Hematopoietic multipotent progenitor cell treated with erythropoietin and hydrocortisone succinate and interleukin-3 and kit ligand, for 4 days (in vitro differentiated cells): ENCODE data around the gene CENPX.

Experiments used
- DNase-seq: peaks from one replicate; pipeline ENCODE4 v3.0.0-alpha.2; 2015

Gene CENPX

GRCh38 chr17:82055023-82055964, 32.6 kb upstream of the CENPX start:
- DNase-seq, result no peak

DNA sequence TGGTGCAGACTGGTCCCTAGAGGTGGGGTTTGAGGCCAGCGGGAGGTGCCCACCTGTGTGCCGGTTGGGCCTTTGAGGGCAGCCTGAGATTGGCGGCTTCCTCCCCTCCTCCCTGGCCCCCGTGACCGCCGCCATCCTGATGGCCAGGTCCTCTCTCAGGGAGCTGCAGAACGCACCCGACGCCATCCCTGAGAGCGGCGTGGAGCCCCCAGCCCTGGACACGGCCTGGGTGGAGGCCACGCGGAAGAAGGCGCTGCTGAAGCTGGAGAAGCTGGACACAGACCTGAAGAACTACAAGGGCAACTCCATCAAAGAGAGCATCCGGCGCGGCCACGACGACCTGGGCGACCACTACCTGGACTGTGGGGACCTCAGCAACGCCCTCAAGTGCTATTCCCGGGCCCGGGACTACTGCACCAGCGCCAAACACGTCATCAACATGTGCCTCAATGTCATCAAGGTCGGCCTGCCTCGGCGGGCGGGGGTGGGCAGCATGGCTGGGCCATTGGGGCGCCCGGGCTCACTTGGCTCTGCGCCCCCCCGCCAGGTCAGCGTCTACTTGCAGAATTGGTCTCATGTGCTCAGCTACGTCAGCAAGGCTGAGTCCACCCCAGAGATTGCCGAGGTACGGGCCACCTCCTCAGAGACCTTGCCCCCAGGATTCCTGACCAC, 31.8 kb upstream of the CENPX start:
- no peak for DNase-seq

GRCh38 chr17:82053556-82054263, 31.0 kb upstream of the CENPX start:
- no peak for DNase-seq

DNA sequence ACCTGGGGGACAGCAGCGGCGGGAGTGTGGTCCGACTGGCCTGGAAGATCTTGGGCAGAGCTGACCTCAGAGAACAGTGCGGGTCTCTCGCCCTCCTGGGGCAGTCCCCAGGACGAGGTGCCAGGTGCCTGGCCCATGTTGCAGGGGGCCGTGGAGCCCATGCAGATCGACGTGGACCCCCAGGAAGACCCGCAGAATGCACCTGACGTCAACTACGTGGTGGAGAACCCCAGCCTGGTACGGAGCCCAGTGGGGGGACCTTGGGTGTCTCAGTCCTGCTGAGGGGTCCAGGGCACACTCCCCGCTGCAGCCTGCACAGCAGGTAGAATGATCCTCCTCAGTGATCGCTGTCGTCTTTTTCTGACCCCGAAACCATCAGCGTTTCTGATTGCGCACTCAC, 30.5 kb upstream of the CENPX start:
- no peak for DNase-seq

DNA sequence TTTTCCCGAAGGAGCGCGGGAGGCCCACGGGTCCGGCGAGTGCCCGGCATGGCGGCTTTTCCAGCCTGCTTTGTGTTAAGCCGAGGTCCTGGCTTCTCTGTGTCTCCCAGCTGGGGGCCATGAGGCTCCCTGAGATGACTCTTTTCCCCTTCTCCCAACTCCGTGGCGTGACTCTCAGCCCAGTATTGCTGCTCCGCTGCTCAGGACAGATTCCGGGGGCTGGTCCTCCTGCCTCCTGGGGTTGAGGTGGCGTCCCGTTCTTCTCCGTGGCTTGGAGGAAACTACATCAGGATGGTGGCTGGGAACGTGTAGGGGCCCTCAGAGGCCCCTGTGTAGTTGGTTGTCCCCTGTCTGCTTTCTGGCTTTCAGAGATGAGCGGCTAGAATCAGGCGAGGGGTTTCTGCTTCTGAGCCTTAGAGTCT, 30.0 kb upstream of the CENPX start:
- no peak for DNase-seq

GRCh38 chr17:82051776-82052637, 29.3 kb upstream of the CENPX start, which contains the start of the genes GPS1 and RFNG:
Gene GPS1 (plus strand): TSS chr17:82051898. CDS start chr17:82051932, 34 bp downstream.
Gene RFNG (minus strand): TSS chr17:82051811. CDS start chr17:82051766, 45 bp downstream.
- peak; percentile 88 for DNase-seq

GRCh38 chr17:82050761-82051641, 28.3 kb upstream of the CENPX start:
- no peak for DNase-seq

- DNase-seq, result no peak
Measured at GRCh38 chr17:82050152-82050760, 27.6 kb upstream of the CENPX start.

GRCh38 chr17:82049521-82049971, 26.9 kb upstream of the CENPX start:
- DNase-seq, result no peak

- no peak for DNase-seq
Measured at GRCh38 chr17:82049106-82049505, 26.4 kb upstream of the CENPX start.

- no peak for DNase-seq
Measured at GRCh38 chr17:82048571-82048971, 25.9 kb upstream of the CENPX start.

DNA sequence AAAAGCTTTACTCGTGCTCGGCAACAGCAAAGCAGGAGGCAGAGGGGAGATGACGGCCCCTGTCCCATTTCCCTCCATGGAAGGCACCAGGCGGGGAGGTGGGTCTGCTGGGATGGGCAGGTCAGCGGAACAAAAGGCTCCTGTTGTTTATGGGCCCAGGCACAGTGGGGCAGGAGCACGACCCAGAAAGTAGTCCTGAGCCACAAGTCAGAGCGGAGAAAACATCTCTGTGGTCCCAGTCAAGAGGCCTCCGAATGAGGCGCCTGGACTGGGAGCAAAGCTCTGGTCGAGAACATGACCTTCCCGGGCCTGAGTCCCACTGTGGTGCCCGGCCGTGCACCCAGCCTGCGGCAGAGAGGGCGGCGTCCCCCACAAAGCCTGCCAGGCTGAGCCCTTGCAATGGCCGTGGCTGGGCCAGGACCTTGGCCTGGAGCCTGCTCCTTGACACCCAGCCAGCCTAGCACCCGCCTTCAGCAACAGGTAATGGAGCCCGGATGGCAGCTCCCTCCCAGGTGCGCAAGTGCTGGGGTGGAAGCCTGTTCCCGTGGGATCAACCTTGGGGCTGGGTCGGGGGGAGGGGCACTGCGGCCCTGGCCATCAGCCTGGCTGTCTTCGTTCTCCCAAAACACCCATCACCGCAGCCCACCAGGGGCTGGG, 25.4 kb upstream of the CENPX start:
- no peak for DNase-seq

DNA sequence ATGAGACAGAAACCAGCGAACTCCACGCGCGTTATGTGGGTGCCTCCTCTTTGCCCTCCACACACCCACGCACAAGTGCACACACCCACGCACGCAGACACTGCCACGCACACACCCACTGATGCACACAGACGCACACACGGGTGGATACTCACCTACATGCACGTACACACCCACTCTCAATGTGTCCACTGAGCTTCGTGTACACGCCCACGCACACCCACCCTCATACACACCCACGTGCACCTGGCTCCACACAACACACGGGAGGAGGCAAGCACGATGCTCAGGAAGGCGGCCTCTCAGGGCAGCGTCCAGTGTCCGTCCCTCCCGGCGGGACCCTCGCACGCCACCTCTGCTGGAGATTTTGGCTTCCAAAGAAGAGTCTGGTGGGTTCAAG, 24.7 kb upstream of the CENPX start:
- no peak for DNase-seq

- no peak for DNase-seq
Measured at GRCh38 chr17:82046903-82047302, 24.2 kb upstream of the CENPX start.

GRCh38 chr17:82045936-82046484, 23.3 kb upstream of the CENPX start:
- no peak for DNase-seq

- no peak for DNase-seq
Measured at GRCh38 chr17:82043507-82043906, 20.8 kb upstream of the CENPX start.

DNA sequence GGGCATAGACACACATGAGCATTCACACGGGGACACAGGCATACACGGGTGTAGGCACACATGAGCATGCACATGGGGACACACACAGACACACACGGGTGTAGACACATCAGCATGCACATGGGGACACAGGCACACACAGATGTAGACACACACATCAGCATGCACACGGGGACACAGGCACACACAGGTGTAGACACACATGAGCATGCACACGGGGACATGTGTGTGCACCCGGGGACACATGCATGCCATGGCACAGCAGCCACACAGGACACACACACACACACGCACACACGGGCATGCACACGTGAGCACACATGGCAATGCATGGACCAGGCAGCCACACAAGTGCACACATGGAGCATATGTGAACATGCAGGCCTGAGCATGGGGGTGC, 20.0 kb upstream of the CENPX start:
- DNase-seq, result no peak

GRCh38 chr17:82041144-82041814, 18.6 kb upstream of the CENPX start:
- no peak for DNase-seq

- no peak for DNase-seq
Measured at GRCh38 chr17:82039695-82040299, 17.1 kb upstream of the CENPX start.
